GM19328 (cell line): Measurements from ENCODE around the gene KDM1A.

ENCODE experiments used
- ATAC-seq: cut with Tn5 transposase; IDR thresholded peaks from one replicate; pipeline ENCODE4 v1.9.1; 2021; ENCODE audit warnings: mild to moderate bottlenecking, moderate library complexity; ENCODE audit not compliant: unreplicated experiment

Gene KDM1A

DNA sequence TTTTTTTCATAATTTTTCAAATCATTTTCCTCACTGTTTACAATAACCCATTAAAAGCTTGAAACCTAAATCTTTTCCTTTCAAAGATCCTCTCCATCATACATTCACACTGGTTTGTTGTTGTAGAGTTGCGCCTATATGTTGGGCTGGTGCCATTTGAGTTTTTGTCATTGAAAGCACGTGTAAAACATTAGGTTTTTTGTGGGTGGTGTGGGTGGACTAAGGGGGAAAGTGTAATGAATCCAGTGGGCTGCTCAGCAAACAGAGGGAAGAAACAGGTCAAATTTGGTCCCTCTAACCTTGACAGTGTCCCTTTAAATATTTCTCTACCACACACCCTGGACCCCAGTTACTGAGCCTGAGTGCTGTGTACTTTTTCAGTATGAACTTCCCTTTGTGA is 46.8 kb downstream of the KDM1A start:
- no peak for ATAC-seq

GRCh38 chr1:23069149-23069548 is 49.9 kb downstream of the KDM1A start:
- no peak for ATAC-seq

- ATAC-seq, result no peak
These were observed 50.4 kb downstream of the KDM1A start for GRCh38 chr1:23069675-23070074.

GRCh38 chr1:23074012-23074411 is 54.7 kb downstream of the KDM1A start:
- no peak for ATAC-seq

DNA sequence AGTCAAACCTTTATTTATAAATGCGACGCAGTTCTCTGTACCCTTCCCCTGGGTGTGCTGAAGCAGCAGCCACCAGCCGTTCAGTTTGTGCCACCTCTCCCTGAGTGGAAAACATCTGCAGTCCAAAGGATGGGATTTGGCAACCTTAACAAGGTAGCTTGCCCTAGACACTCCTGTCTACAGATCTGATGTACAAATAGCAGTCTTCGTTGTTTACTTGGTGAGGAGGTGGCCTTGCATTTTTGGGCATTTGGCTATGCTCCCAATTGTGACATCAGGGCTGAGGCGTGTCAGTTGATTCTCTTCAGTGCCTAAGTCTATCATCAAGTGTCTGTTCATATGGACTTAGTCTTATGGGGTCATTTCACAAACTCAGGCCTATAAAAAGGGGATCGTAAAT is 59.8 kb downstream of the KDM1A start:
- ATAC-seq, result no peak

GRCh38 chr1:23080885-23081284 is 61.6 kb downstream of the KDM1A start:
- ATAC-seq, result no peak

- no peak for ATAC-seq
These were observed 62.1 kb downstream of the KDM1A start for GRCh38 chr1:23081376-23081775.

DNA sequence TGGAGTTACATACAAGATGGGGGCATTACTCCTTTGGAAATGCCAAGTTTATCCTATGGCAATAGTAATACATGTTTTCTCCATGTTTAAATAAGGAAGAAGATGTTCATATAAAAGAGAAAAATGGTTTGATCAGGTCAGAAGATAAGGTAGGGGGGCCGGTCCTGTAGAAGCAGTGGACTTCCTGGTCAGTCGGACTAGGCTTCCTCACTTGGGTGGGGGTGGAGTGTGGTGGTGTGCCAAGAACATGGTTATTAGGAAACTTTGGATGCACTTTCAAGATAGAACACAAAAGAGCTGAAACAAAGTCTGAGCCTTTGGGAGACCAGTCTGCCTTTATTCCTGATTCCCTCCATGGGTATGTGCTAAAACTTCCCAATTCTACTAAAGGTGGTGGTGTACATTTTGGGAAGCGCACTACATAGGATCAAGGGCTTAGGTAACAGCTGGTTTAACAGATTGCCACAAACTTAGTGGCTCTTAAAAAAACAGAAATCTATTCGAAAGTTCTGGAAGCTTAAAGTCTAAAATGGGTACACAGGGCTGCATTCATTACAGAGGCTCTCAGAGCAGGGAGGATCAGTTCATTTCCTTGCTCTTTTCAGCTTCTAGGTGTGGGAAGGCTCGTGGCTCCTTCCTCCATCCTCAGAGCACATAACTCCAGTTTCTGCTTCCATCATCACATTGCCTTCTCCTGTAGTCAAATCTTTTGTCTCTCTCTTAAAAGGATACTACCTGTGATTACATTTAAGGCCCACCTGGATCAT is 64.6 kb downstream of the KDM1A start:
- no peak for ATAC-seq

- ATAC-seq, result no peak
These were observed 65.6 kb downstream of the KDM1A start for GRCh38 chr1:23084880-23085279.

- no peak for ATAC-seq
These were observed 66.4 kb downstream of the KDM1A start for GRCh38 chr1:23085696-23086095.

DNA sequence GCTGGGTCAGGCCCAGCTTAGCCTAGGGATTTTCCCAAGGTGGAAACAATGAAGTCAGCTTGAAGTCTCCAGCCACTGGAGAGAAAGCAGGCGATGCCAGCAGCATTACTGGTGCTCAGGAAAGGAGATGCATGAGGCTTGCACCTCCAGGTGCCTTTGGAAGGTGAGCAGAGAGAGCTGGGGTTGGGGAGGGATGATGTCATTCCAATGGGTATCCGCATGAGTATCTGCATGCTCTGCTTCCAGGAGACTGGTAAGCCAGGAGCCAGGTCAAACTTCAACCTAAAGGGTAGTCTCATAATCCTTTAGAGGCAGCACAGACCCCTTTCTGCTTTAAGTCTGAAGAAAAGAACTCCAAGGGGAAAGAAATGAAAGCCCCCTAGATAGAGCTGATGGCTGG is 68.8 kb downstream of the KDM1A start:
- no peak for ATAC-seq

GRCh38 chr1:23090056-23090455 is 70.8 kb downstream of the KDM1A start:
- no peak for ATAC-seq

GRCh38 chr1:23091545-23091944 is 72.3 kb downstream of the KDM1A start:
- ATAC-seq, result no peak

GRCh38 chr1:23092447-23092846 is 73.2 kb downstream of the KDM1A start:
- ATAC-seq, result no peak

DNA sequence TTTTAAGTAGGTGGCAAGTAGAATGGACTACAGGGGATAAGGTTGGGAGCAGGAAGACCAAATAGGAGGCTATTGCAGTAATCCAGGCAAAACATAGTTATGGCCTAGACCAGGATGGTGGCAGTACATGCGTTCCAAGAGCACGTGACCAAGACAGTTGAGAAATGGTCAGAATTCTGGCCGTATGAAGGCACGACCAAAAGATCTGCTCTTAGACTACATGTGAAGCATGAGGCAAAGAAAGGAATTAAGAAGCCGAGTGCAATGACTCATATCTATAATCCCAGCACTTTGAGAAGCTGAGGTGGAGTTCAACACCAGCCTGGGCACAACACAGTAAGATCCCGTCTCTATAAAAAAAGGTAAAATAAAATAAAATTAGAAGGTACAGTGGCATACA is 78.0 kb downstream of the KDM1A start:
- no peak for ATAC-seq

GRCh38 chr1:23098463-23099170 is 79.3 kb downstream of the KDM1A start:
- ATAC-seq, result no peak

- ATAC-seq, result no peak
These were observed 79.9 kb downstream of the KDM1A start for GRCh38 chr1:23099171-23099536.

DNA sequence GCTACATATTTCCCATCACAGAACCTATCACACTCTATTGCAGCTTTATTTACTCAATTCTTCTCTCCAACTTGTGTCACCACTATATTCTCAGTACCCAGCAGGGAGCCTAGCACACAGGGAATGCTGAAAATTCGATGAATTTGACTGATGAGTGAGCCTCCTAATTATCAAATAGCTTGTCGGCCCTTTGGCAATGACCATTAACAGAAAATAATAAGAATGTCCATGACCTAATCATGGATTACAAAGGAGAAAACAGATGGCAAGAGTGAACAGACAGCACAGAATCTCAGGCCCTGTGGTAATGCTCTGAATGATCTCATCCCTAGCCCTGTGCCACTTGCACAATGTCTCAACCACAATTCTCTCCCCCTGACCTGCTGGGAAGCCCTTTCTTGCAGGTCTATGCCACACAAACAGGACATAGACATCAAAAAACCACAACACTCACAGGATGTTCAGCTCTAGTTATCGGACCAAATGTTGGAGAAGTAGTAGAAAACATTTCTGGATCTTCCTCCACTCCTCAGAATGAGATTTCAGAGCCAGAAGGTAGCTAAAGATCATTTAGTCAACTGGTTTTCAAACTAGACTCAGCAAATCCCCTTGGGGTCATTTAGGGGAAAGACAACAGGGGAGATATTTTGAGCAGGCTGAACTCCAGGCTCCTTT is 80.9 kb downstream of the KDM1A start:
- no peak for ATAC-seq

DNA sequence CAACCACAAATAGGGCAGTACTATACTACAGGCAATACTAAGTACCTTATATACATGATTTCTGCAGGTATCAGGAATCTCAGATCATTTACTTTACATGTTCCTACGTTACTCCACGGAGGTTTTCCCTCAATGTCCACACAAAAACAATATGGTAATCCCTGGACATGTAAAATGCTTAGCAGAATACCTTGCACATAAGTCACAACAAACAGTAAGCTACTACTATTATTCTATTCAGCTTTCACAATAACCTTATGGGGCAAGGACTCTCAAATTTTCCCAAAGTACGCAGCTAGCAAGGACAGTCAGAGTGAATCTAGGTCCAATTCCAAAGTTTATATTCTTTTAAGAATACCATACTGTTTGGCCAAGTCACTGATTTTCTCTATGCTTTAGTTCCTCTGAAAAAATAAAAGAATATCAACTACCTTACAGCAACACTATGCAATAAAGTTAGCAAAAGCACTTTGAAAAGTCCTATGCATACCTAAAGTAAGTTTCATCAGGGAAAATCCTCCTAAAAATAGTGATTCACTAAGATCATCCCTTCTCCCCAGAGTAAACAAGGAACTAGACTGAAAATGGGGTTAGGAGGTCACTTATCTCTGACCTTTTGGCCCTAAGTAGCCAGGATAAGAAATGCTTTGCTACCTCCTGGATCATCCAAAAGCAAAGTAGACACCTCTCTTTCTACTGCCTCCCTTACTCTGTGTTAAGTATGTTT is 82.0 kb downstream of the KDM1A start:
- no peak for ATAC-seq

DNA sequence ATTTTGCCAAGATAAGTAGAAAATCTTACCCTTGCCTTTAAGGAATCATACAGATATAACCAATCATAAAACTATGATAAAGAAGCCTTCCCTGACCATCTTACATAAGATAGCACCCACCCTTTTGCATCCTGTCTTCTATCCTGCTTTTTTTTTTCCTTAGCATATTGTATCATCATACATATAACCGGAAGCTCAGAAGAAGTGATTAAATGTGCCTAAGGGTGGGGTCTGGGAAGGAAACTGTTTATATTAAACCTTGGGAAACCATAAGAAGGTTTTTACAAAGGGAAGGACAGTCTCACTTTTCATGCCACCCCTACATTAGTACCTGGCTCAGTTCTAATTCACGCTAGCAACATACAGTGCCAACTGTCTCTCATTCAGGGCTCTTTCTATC is 82.6 kb downstream of the KDM1A start:
- no peak for ATAC-seq

- no peak for ATAC-seq
These were observed 83.0 kb downstream of the KDM1A start for GRCh38 chr1:23102289-23102688.
